MCF 10A (cell line): ENCODE measurements around the gene NFIX. TPM values are rescaled to one million over a fixed set of nuclear protein-coding genes. Genes with fewer than 3 reads are reported as not detected.

Experiments used
- BruUV-seq: library from RNA; stranded (reverse); fragments of 400-500 nt; replicated peaks from 2 replicates; lab custom pipeline; 2021; lab: Mats Ljungman, UMichigan
- CTCF ChIA-PET: fragments of 300-600 bp; sonication (Branson Sonifier 250); formaldehyde crosslinking; extraction: SDS; loops from one replicate; lab custom pipeline; 2021; ENCODE audit warnings: antibody characterized with exemption, inconsistent platforms; lab: Yijun Ruan, JAX
- POLR2A ChIA-PET: fragments of 300-600, 350-650 bp; sonication (Branson Sonifier 250); formaldehyde crosslinking; extraction: SDS; loops from one replicate; lab custom pipeline; 2020; ENCODE audit warnings: antibody characterized with exemption, inconsistent platforms; lab: Yijun Ruan, JAX
- DNase-seq: peaks from one replicate; pipeline ENCODE4 v3.0.0-alpha.2; 2018; ENCODE audit not compliant: unreplicated experiment
- H3K27ac Mint-ChIP-seq: one replicate; pipeline ENCODE4 v1.8.0; 2022; ENCODE audit warnings: mild to moderate bottlenecking, low read depth, mixed read lengths; ENCODE audit not compliant: unreplicated experiment
- H3K27me3 Mint-ChIP-seq: one replicate; pipeline ENCODE4 v1.8.0; 2022; ENCODE audit warnings: mixed read lengths; ENCODE audit not compliant: insufficient read depth, unreplicated experiment
- H3K36me3 Mint-ChIP-seq: one replicate; pipeline ENCODE4 v1.8.0; 2022; ENCODE audit warnings: mild to moderate bottlenecking, moderate library complexity, mixed read lengths; ENCODE audit not compliant: insufficient read depth, unreplicated experiment
- H3K4me1 Mint-ChIP-seq: one replicate; pipeline ENCODE4 v1.8.0; 2022; ENCODE audit warnings: mixed read lengths; ENCODE audit not compliant: insufficient read depth, unreplicated experiment
- H3K4me3 Mint-ChIP-seq: one replicate; pipeline ENCODE4 v1.8.0; 2022; ENCODE audit warnings: mild to moderate bottlenecking, moderate library complexity, mixed read lengths; ENCODE audit not compliant: unreplicated experiment
- H3K9me3 Mint-ChIP-seq: one replicate; pipeline ENCODE4 v1.8.0; 2022; ENCODE audit warnings: mixed read lengths; ENCODE audit not compliant: unreplicated experiment
- intact Hi-C: fragments of 100-400 bp; cut with micrococcal nuclease; formaldehyde crosslinking; loops from 2 replicates; pipeline ENCODE4 v1.14.1; 2022
- total RNA-seq: library from RNA; stranded (reverse); gene quantifications from 2 replicates; pipeline ENCODE4 v1.2.3, GENCODE V29; 2022
- TF ChIP-seq, protein P1 (sequence below): fragments of 200-600 bp; IDR thresholded peaks from one replicate; pipeline ENCODE4 v1.8.0; 2022; ENCODE audit warnings: antibody characterized with exemption, mild to moderate bottlenecking; ENCODE audit not compliant: unreplicated experiment

NFIX gene
- total RNA-seq, 1 experiment from 2014 or later, result 27.2 TPM

DNA sequence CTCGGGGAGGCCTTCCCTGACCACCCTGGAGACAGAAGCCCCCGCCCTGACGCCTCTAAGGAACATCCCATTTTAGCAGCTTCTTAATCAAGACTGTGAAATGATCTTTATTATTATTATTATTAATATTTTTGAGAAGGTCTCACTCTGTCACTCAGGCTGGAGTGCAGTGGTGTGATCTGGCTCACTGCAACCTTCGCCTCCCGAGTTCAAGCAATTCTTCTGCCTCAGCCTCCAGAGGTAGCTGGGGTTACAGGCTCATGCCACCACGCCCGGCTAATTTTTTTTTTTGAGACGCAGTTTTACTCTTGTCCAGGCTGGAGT is 29.5 kb upstream of the NFIX start:
- Mint-ChIP-seq H3K27ac (peak overlapping the region; percentile 12), H3K4me3 (peak overlapping the region; percentile 85), H3K4me1 (peaks cover 6% of the 10 kb centered on the region), H3K36me3 (no peaks in the 10 kb centered on the region), H3K27me3 (no peaks in the 10 kb centered on the region), H3K9me3 (no peaks in the 10 kb centered on the region)
- ChIA-PET POLR2A (interaction anchor here (0.6 to 1.5 kb wide), 12 partner anchors 9 to 228 kb away, joined by 3 to 14 read pairs (median 4); partner anchors contain the start of genes CALR and GADD45GIP1), CTCF (interaction anchor here (0.5 to 4.7 kb wide), 69 partner anchors 11 to 1879 kb away, joined by 3 to 82 read pairs (median 4); partner anchors contain the start of genes GADD45GIP1, GCDH, IER2 and RAD23A)
- BruUV-seq, result no TSS peak
- no peak for DNase-seq
- intact Hi-C loops, result no loop called here
- TF ChIP-seq, protein P1, sequence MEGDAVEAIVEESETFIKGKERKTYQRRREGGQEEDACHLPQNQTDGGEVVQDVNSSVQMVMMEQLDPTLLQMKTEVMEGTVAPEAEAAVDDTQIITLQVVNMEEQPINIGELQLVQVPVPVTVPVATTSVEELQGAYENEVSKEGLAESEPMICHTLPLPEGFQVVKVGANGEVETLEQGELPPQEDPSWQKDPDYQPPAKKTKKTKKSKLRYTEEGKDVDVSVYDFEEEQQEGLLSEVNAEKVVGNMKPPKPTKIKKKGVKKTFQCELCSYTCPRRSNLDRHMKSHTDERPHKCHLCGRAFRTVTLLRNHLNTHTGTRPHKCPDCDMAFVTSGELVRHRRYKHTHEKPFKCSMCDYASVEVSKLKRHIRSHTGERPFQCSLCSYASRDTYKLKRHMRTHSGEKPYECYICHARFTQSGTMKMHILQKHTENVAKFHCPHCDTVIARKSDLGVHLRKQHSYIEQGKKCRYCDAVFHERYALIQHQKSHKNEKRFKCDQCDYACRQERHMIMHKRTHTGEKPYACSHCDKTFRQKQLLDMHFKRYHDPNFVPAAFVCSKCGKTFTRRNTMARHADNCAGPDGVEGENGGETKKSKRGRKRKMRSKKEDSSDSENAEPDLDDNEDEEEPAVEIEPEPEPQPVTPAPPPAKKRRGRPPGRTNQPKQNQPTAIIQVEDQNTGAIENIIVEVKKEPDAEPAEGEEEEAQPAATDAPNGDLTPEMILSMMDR, result no peak

DNA sequence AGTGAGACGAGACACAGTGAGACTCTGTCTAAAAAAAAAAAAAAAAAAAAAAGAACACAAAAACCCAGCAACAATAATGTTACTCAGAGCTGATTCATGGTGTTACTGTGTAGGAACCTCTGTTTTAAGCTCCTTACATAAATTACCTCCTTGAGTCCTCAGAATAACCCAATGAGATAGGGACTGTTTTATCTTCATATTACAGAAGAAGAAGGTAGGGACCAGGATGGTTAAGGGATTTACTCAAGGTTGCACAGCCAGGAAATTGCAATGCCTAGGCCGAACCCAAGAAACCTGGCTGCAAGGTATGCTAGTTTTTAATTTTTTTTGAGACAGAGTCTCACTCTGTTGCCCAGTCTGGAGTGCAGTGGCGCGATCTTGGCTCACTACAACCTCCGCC is 27.4 kb upstream of the NFIX start:
- no peak for DNase-seq
- ChIA-PET CTCF (interaction anchor here (0.6 to 3.4 kb wide), 8 partner anchors 9 to 1167 kb away, joined by 3 to 20 read pairs (median 4); no protein-coding TSS in a partner anchor), POLR2A (interaction anchor here (0.9 to 1.0 kb wide), 2 partner anchors 12 to 82 kb away, joined by 3 to 4 read pairs; no protein-coding TSS in a partner anchor)
- TF ChIP-seq, protein P1, result no peak
- H3K27me3 Mint-ChIP-seq, result no peaks in the 10 kb centered on the region
- intact Hi-C loops, result no loop called here
- H3K4me3 Mint-ChIP-seq, result no peak overlapping the region
- no peaks in the 10 kb centered on the region for H3K9me3 Mint-ChIP-seq
- peaks cover 6% of the 10 kb centered on the region for H3K4me1 Mint-ChIP-seq
- BruUV-seq, result no TSS peak
- no peaks in the 10 kb centered on the region for H3K36me3 Mint-ChIP-seq
- H3K27ac Mint-ChIP-seq, result no peak overlapping the region

DNA sequence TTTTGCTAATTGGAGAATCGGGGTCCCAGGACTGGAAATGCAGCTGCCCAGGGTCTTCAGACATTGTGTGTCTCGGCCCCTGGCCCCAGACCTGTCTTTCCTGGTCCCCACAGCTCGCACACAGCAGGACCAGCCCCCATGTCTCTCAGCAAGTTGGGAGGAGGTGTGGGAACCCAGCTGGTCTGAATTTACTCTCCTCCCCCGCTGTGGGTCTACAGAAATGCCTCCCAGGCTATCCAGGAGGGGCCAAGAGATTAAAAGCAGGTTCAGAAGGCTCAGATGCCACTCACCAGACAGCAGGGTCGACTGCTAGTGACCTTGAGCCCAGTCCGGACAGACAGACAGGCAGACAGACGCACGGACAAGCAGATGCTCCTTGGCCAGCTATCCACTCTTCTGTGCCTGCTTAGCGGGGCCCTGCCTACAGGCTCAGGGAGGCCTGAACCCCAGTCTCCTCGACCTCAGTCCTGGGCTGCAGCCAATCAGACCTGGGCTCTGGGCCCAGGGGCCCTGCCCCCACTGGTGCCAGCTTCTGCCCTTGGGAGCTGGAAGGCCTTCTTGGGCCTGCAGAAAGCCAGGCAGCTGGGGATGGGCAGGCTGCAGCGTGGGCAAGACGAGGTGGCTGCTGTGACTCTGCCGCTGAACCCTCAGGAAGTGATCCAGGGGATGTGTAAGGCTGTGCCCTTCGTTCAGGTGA is 25.8 kb upstream of the NFIX start, which contains the start of gene DAND5:
Gene DAND5 (plus strand): TSS at position 285 of the 697 bp plus-strand sequence. CDS start 85 bp downstream, at position 370.
- intact Hi-C loops, result no loop called here
- no peaks in the 10 kb centered on the region for H3K36me3 Mint-ChIP-seq
- H3K4me3 Mint-ChIP-seq, result no peak within 1 kb of the TSS
- no peaks in the 10 kb centered on the region for H3K9me3 Mint-ChIP-seq
- H3K27me3 Mint-ChIP-seq, result no peaks in the 10 kb centered on the region
- ChIA-PET CTCF (interaction anchor here (0.7 to 3.4 kb wide), 4 partner anchors 8 to 164 kb away, joined by 3 to 18 read pairs (median 9); no protein-coding TSS in a partner anchor), POLR2A (no interaction called here)
- TF ChIP-seq, protein P1, result no peak
- DNase-seq, result no peak
- no TSS peak for BruUV-seq
- H3K27ac Mint-ChIP-seq, result no peak within 1 kb of the TSS
- peaks cover 6% of the 10 kb centered on the region for H3K4me1 Mint-ChIP-seq

DNA sequence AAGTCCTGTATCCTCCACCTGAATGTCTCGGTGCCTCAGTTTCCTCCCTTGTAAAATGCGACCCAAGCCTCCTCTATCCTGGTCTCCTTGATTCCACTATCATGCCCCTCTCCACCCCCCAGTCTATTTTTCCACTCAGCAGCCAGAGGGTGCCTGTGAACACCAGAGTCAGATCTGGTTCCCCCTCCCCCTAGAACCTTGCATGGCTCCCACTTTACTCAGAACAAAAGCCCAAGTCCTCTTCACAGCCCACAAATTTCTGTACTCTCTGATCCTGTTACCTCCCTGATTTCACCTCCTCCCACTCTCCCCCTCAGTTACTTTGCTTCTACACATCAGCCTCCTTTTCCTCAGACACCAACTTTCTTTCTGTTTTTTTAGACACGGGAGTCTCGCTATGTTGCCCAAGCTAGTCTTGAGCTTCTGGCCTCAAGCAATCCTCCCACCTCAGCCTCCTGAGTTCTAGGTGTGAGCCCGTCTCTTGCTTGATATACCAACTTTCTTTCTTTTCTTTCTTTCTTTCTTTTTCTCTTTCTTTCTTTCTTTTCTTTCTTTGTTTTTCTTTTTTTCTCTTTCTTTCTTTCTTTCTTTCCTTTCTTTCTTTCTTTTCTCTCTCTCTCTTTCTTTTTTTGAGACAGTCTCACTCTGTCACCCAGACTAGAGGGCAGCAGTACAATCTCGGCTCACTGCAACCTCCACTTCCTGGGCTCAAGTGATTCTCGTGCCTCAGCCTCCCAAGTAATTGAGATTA is 25.0 kb upstream of the NFIX start:
- Mint-ChIP-seq H3K27me3 (no peaks in the 10 kb centered on the region), H3K27ac (no peak overlapping the region), H3K9me3 (no peaks in the 10 kb centered on the region), H3K4me3 (no peak overlapping the region), H3K36me3 (no peaks in the 10 kb centered on the region), H3K4me1 (peaks cover under 1% of the 10 kb centered on the region)
- DNase-seq, result no peak
- POLR2A ChIA-PET, result no interaction called here
- CTCF ChIA-PET, result interaction anchor here (0.7 to 3.4 kb wide), 3 partner anchors 7 to 165 kb away, joined by 3 to 18 read pairs (median 4); no protein-coding TSS in a partner anchor
- TF ChIP-seq, protein P1, result no peak
- BruUV-seq, result no TSS peak
- intact Hi-C loops, result no loop called here
